ENCODE results near the gene C11orf87. TPM values are rescaled to one million over a fixed set of nuclear protein-coding genes. Genes with fewer than 3 reads are reported as not detected.
A peak's percentile ranks its signal among the peaks of the same experiment; 100 is the strongest.

Gene C11orf87
- total RNA-seq, 1 experiment from 2014 or later = not detected

- DNase-seq = no peak
Measured at GRCh38 chr11:109426442-109427240, 4.7 kb downstream of the C11orf87 start.

GRCh38 chr11:109432105-109432504 is 10.1 kb downstream of the C11orf87 start:
- Histone ChIP-seq H3K36me3 (no peaks in the 10 kb centered on the region), H3K9me3 (no peaks in the 10 kb centered on the region; the same call in 1 of the 2 replicates), H3K4me3 (no peak overlapping the region), H3K27me3 (no peaks in the 10 kb centered on the region)
- DNase-seq = peak; percentile 20

More at GRCh38 chr11:109426442-109427240, 4.7 kb downstream of the C11orf87 start:
- H3K36me3 ChIP-seq = no peaks in the 10 kb centered on the region
- peaks cover 3% of the 10 kb centered on the region; the same call in 1 of the 2 replicates for H3K27me3 ChIP-seq
- no peaks in the 10 kb centered on the region for H3K9me3 ChIP-seq
- H3K4me3 ChIP-seq = no peak overlapping the region

GRCh38 chr11:109433753-109434256 is 11.8 kb downstream of the C11orf87 start:
- H3K27me3 ChIP-seq = no peaks in the 10 kb centered on the region
- no peaks in the 10 kb centered on the region for H3K36me3 ChIP-seq
- no peak for DNase-seq
- H3K4me3 ChIP-seq = no peak overlapping the region
- no peaks in the 10 kb centered on the region; the same call in 1 of the 2 replicates for H3K9me3 ChIP-seq

GRCh38 chr11:109435121-109435742 is 13.2 kb downstream of the C11orf87 start:
- Histone ChIP-seq H3K9me3 (no peaks in the 10 kb centered on the region; the same call in 1 of the 2 replicates), H3K4me3 (no peak overlapping the region), H3K27me3 (no peaks in the 10 kb centered on the region), H3K36me3 (no peaks in the 10 kb centered on the region)
- DNase-seq = peak; percentile 88

GRCh38 chr11:109439684-109440083 is 17.7 kb downstream of the C11orf87 start:
- no peaks in the 10 kb centered on the region for H3K36me3 ChIP-seq
- H3K4me3 ChIP-seq = no peak overlapping the region
- no peaks in the 10 kb centered on the region for H3K27me3 ChIP-seq
- DNase-seq = no peak
- H3K9me3 ChIP-seq = no peaks in the 10 kb centered on the region

GRCh38 chr11:109443052-109443451 is 21.1 kb downstream of the C11orf87 start:
- Histone ChIP-seq H3K27me3 (no peaks in the 10 kb centered on the region), H3K4me3 (no peak overlapping the region), H3K9me3 (no peaks in the 10 kb centered on the region), H3K36me3 (no peaks in the 10 kb centered on the region)
- no peak for DNase-seq

- H3K36me3 ChIP-seq = no peaks in the 10 kb centered on the region
- DNase-seq = no peak
- no peak overlapping the region for H3K4me3 ChIP-seq
- H3K27me3 ChIP-seq = no peaks in the 10 kb centered on the region
- H3K9me3 ChIP-seq = no peaks in the 10 kb centered on the region
Measured at GRCh38 chr11:109454857-109455256, 32.9 kb downstream of the C11orf87 start.

All from MG63 (cell line).